ENCODE results near the gene SDF4.
A peak's percentile ranks its signal among the peaks of the same experiment; 100 is the strongest.

The SDF4 gene

DNA sequence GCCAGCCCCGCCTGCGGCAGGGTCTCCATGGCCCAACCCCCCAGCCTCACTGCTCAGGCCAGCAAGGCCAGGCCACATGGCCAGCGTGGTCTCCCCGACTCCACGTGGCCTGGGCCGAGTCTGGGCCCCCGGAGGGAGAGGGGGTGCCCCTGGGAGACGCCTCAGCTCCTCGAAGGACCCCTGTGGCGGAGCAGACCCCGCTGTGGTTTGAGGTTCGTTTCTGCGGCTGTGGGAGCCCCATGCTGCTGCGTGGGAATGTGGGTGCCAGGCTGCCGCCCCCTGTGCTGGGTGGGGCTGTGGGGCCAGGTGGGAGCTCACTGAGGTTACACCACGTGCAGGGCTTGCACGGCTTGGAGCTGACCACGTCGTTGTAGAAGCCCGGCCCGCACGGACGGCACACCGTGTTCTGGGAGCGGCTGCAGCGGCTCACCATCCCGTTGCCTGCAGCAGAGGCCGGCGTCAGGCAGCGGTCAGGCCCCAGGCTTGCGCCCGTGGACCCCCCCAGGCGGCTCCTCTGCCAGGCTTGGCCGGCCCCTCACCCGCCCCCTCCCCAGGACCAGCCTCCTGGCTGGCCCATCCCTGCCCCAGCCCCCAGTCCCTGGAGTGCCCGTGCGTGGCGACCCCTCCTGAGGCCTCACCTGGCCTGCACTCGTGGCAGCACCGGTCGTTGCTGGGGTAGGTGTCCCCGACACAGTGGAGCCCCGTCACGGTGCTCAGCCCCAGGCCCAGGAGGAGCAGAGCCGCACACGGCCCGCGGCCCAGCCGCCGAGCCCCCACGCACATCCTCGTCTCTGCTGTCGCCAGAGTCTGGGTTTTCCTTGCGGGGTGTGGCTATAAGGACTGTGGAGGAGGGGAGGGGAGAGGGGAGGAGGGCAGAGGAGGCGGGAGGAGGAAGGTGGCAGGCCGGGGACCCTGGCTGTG is 18.2 kb downstream of the SDF4 start, which contains the start of gene TNFRSF4:
Gene TNFRSF4, minus strand, starts transcription at position 809 of the 921 bp plus-strand sequence. Its CDS starts 26 bp downstream, at position 783.
- Histone ChIP-seq H3K27me3 (ENCODE audit: low read depth, low read length) (no peaks in the 10 kb centered on the region), H4K20me1 (ENCODE audit: insufficient read depth, low read length) (no peaks in the 10 kb centered on the region), H3K27ac (ENCODE audit: low read length) (peak within 1 kb of the TSS; percentile 5; the same call in 1 of the 2 replicates), H3K4me2 (ENCODE audit: low read length) (peak within 1 kb of the TSS; percentile 61), H3K36me3 (replicated peaks; ENCODE audit: low read depth, low read length) (peaks cover 12% of the 10 kb centered on the region), H2AFZ (ENCODE audit: low read depth, low read length) (no peak within 1 kb of the TSS), H3K4me1 (ENCODE audit: low read length) (peaks cover 18% of the 10 kb centered on the region), H3K79me2 (ENCODE audit: low read length) (no peaks in the 10 kb centered on the region), H3K9ac (ENCODE audit: low read length) (no peak within 1 kb of the TSS), H3K9me3 (ENCODE audit: insufficient read depth, low read length) (no peaks in the 10 kb centered on the region), H3K4me3 (ENCODE audit: low read length) (no peak within 1 kb of the TSS)
- no peak for TF ChIP-seq CTCF (IDR thresholded peaks at IDR 0.05; ENCODE audit: low read depth, low read length)
- no peak for TF ChIP-seq EZH2phosphoT487 (IDR thresholded peaks at IDR 0.05; ENCODE audit: low read depth)

GRCh38 chr1:1212780-1213344 is 18.9 kb downstream of the SDF4 start:
- H3K9ac ChIP-seq (ENCODE audit: low read length): no peak overlapping the region
- H3K27me3 ChIP-seq (ENCODE audit: low read depth, low read length): peaks cover 4% of the 10 kb centered on the region; the same call in 1 of the 2 replicates
- H3K4me1 ChIP-seq (ENCODE audit: low read length): peaks cover 18% of the 10 kb centered on the region
- no peak overlapping the region for H3K27ac ChIP-seq (ENCODE audit: low read length)
- H4K20me1 ChIP-seq (ENCODE audit: insufficient read depth, low read length): no peaks in the 10 kb centered on the region
- H3K4me3 ChIP-seq (ENCODE audit: low read length): no peak overlapping the region
- H3K79me2 ChIP-seq (ENCODE audit: low read length): no peaks in the 10 kb centered on the region
- TF ChIP-seq EZH2phosphoT487 (IDR thresholded peaks at IDR 0.05; ENCODE audit: low read depth) (no peak), CTCF (IDR thresholded peaks at IDR 0.05; ENCODE audit: low read depth, low read length) (no peak)
- no peak overlapping the region for H2AFZ ChIP-seq (ENCODE audit: low read depth, low read length)
- H3K36me3 ChIP-seq (replicated peaks; ENCODE audit: low read depth, low read length): peaks cover 7% of the 10 kb centered on the region
- H3K4me2 ChIP-seq (ENCODE audit: low read length): no peak overlapping the region
- H3K9me3 ChIP-seq (ENCODE audit: insufficient read depth, low read length): no peaks in the 10 kb centered on the region

- peaks cover 14% of the 10 kb centered on the region for H3K27me3 ChIP-seq (ENCODE audit: low read depth, low read length)
- H3K4me2 ChIP-seq (ENCODE audit: low read length): no peak overlapping the region
- TF ChIP-seq CTCF (IDR thresholded peaks at IDR 0.05; ENCODE audit: low read depth, low read length) (no peak), EZH2phosphoT487 (IDR thresholded peaks at IDR 0.05; ENCODE audit: low read depth) (no peak)
- H3K4me1 ChIP-seq (ENCODE audit: low read length): peaks cover 20% of the 10 kb centered on the region
- no peaks in the 10 kb centered on the region for H4K20me1 ChIP-seq (ENCODE audit: insufficient read depth, low read length)
- H3K4me3 ChIP-seq (ENCODE audit: low read length): no peak overlapping the region
- H2AFZ ChIP-seq (ENCODE audit: low read depth, low read length): no peak overlapping the region
- no peaks in the 10 kb centered on the region for H3K79me2 ChIP-seq (ENCODE audit: low read length)
- H3K9me3 ChIP-seq (ENCODE audit: insufficient read depth, low read length): no peaks in the 10 kb centered on the region
- H3K9ac ChIP-seq (ENCODE audit: low read length): no peak overlapping the region
- peaks cover 3% of the 10 kb centered on the region for H3K36me3 ChIP-seq (replicated peaks; ENCODE audit: low read depth, low read length)
- no peak overlapping the region for H3K27ac ChIP-seq (ENCODE audit: low read length)
Measured at GRCh38 chr1:1211541-1212441, 20.0 kb downstream of the SDF4 start.

Measured in OCI-LY3 (cell line).